Ramos (cell line): ENCODE results near the gene CH25H.
"Not testable (repeated sequence)": the region's sequence is repeated elsewhere in the genome, so short reads cannot be mapped to it uniquely, and the experiment has no call there.

Source experiments
- in situ Hi-C: fragments of 300-500 bp; cut with MboI; formaldehyde crosslinking; loops from one replicate; pipeline ENCODE4 v1.14.3; 2022; ENCODE audit warnings: low sequenced_read_pairs; ENCODE audit not compliant: unreplicated experiment

The CH25H gene

DNA sequence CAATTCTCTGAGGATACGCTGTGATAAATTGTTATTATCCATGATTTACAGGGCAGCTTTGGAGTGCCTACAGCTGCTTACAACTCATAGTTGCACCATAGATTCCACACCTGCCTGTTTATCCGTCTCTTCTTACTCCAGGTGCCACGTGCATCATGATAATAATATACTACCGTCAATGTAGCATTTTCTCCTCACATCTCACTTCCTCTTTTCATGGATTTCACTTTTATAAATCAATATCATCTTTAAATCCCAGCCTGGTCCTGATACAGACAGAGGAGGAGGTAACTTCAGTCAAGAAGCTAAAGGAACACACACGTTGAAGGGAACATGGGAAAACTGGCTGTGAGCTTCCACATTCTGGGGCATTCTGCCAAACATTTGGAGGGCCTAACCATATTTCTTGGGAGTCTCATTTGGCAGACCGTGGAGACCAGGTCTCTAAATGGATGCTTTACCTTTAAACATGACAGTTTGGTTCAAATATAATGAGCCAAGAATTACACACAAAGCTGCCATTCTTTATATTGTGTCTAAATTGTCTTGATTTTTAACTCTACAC is 2.4 kb downstream of the CH25H start:
- in situ Hi-C loops = no loop called here

DNA sequence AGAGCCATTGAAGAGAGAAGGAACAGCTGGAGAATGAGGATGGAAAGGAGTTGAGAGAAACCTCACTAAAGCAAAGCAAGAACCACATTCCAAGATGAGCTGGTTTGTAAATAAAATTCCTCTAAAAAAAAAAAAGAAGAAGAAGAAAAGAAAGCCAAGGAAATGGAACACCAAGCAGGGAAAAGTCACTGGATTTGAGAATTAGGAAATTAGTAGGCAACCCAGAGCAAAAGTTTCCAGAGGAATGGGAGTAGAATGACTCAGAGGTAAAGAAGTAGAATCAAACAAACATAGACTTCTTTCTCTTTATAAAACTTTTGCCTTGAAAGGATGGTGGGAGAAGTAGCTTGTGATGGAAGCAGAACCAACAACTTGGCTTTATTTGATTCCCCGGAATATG is 3.9 kb downstream of the CH25H start:
- in situ Hi-C loops = no loop called here

DNA sequence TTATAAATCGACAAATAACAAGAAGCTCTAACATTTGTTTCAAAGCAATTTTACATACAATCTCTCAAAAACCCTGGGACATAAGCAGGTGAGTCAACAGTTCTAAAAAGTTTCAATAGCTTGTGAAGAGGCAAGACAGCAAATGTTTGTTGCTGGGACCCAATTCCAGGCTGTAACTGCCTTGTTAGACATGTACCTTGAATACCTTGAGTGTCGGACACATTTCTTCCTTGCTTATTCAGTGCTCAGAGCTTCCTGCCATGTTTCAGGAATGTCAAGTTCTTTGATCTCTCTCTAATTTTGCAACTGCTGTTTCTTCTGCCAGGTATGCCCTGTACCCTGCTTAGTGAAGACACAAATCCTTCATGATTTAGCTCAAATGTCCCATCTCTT is 5.1 kb downstream of the CH25H start:
- in situ Hi-C loops = no loop called here

DNA sequence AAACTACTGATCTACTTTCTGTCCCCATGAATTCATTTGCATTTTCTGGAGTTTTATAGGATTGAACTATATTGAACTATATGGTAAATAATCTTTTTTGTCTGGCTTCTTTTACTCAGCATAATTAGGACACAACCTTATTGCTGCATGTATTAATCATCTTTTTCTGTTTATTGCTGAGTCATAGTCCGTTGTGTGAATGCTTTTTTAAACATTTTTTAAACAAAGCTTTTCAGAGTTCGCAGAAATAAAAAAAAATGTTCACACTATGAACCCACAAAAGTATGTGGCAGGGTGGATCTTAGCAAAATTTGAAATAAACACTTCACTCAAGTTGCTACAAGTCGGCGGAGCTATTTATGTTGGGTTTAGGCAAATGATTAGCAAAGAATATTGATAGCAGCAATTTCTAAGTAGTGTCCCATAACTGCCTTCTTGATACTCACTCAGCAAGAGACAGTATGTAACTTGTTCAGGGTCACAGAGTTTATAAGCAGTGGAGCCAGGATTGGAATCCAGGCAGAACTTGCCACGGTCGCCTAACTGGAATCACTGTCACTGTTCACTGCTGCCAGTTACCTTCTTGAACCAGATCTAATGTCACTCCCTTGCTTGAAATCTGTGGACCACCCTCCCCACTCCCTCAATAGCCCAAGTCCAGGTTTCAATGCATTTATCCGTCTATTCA is 5.6 kb downstream of the CH25H start:
- in situ Hi-C loops = no loop called here

DNA sequence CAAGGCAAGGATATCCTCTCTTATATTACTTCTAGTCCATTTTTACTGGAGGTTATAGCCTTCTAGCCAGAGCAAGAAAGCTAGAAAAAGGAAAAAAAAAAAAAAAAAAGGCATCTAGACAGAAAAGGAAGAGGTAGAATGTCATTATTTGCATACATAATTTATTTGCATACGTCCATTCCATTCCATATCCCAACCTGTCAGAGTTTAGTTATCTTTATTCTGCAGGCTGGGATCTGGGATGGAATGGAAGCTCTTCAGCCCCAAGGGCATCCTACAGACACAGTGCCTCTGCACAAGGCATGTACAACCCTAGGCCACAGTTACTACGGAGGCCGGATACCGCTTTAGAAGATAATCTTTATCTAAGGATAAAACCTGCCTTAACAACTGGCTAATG is 9.6 kb downstream of the CH25H start:
- in situ Hi-C loops = no loop called here

DNA sequence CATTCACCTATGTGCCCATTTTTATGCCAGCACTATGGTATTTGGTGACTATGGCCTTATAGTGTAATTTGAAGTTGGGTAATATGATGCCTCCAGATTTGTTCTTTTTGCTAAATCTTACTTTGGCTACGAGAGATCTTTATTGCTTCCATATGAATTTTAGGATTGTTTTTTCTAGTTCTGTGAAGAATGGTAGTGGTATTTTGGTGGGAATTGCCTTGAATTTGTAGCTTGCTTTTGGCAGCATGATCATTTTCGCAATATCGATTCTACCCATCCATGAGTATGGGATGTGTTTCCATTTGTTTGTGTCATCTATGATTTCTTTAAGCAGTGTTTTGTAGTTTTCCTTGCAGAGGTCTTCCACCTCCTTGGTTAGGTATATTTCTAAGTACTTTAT is 15.8 kb downstream of the CH25H start:
- in situ Hi-C loops = not testable (repeated sequence)

DNA sequence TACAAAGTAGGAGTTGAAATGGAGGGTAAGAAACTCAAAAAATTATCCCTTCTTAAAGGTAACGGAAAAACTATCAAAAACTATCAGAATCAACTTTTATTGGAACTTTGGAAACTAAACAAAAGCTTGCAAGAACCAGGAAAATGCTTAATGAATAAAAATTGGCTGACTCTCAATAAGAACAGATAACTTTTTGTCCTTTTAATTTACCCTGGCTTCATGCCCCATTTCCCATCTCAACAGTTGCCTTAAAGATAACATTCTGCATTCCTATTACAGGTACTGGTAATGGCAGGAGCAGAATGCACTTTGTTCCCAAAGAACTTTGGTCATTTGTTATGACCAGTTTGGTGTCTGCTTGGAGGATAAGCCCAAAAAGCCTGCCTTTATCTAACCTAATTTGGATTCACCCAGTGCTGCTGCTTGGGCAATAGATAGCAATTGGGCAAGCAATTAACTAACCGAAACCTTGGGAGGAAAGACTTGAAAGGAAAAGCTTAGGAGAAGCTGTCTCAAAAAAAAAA is 17.8 kb downstream of the CH25H start:
- in situ Hi-C loops = no loop called here

DNA sequence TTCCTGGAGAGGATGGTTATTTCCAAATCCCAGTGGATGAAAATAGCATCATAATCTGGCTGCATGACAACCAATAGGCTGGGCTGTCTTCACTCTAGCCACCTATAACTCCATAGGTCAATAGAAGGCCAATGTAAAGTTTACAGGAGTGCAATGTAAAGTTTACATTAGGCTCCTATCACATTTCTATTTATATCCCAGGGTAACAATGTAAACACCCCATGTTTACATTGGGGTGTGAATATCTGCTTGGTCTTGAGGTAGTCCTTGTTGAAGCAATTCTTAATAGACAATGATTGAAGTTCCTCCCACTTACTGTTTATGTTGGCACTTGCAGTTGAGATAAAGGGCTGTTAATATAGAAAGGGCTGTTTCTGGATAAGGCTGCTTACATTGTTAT is 21.5 kb downstream of the CH25H start:
- in situ Hi-C loops = no loop called here

DNA sequence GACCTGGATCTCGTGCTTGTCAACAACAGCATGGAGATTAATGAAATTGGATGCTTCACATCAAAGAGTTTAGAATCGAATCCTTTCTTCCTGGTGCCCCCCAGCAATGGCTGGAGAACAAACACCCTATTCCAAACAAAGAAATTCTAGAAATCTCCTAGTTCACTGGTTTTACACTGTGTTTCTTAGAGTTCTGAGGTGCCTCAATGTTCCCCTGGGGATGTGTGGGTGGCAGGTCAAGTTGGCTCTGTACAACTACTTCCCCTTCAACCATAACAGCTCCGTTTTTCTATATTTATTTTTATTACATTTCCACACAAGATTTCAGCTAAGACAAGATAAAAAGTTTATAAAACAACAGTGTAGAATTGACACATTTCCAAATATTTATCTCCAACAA is 22.5 kb downstream of the CH25H start:
- in situ Hi-C loops = no loop called here

DNA sequence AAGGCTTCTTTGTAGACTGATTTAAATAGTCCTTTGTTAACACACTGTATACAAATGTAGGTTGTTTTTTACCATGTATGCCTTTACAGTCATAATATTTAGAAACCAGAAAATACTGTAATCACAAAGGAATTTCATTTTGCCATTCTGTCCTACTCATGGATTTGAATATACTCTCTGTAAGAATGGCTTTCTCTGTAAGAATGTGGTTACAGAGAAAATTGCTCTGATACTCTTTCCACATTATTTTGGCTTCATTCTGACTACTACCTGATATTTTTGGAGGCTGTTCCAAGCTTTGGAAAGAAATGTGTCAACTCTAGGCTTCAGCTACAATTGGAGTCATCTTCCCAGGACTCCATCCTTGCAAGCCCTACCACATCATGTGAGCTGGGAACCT is 23.5 kb downstream of the CH25H start:
- in situ Hi-C loops = no loop called here

DNA sequence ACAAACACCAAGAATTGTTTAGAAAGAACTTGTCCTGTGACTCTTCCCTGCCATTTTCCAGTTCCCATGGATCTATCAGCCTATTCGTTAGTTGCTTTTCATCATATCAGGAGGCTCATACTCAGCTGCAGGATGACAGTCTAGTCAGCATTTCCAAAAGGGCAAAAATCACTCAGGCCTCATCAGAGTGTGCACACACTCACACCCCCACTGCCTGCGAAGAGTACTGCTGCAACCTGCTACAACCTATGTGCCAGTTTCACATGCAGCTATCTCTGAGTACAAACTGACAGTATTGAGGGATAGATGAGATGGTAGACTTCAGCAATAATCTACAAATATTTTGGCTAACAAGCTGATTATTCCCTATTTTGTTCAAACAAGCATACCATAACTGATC is 24.2 kb downstream of the CH25H start:
- in situ Hi-C loops = no loop called here

DNA sequence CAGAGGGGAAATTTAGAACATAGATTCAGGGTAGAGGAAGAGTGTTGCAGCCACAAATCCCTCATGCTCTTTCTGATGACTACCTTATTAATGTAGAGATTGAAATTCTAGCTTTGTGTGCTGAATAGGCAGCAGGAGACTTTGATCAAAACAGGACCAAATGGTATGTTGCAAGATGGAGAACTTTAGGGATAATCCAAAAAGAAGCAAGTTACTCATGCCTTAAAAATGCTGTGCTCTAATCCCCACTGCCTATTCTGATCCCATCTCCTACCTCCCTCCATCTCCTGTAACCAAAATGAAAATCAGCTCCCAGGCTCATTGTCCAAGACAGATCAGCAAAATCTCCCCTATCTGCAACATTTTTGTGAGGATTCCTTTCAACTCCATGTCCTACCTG is 31.3 kb downstream of the CH25H start:
- in situ Hi-C loops = no loop called here

DNA sequence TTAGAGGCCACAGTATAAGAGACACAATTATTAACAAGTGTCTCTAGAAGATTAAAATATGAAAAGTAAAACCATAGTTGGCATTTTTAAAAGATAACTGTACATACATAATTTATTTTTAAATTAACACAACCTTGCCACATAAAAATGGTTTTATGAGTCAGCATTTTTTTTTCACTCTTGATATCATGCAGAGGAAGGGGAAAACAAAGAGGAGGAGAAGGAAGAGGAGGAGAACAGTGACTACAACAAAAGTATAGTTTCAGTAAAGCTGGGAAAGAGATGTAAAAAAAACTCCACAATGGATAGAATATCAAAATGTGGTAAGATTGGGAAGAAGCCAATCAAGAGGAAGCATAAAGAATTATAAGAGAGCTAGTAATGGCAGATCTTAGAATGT is 34.0 kb downstream of the CH25H start:
- in situ Hi-C loops = no loop called here

DNA sequence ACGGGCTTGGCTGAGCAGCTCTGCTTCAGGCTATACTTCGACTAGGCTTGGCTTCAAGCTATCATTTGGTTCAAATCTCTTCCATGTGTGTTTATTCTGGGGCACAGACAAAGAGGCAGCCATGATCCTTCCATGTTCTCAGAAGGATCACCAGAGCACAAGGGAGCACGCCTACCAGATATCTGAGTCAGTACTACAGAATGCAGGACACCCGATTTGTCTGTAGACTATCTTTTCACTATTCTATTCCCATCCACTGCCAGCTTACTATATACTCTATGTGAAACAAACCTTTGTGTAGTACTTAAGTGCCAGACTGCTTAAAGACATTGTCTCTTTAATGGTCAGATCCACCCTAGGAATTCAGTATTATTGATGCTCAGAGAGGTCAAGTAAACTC is 35.1 kb downstream of the CH25H start:
- in situ Hi-C loops = no loop called here

DNA sequence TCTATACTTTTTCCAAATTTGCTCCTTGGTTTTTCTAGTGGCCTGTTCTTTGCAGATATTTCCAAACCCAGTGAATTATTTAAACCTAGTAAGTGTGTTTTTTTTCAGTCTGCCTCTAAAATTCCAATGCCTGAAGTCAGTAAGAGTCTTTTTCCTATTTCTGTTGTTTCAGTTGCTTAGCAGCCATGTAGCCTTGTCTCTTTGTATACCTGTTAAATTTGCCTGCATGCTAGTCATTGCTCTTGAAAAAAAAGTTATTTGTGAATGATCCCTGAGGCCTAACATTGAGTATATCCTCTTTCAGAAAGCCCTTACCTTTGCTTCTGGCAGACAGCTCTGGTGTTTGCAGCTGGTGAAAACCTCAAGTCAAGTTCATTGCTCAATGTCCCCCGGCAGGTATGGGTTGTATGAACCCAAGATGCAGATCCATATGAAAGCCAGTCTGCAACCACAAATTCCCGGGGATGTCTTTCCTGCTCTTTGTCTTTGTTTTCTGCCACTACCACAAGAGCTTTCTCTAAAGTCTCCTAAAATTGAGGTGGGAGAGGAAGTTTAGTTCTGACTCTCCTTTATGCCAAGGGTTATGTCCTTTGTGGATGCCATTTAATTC is 35.7 kb downstream of the CH25H start:
- in situ Hi-C loops = no loop called here

DNA sequence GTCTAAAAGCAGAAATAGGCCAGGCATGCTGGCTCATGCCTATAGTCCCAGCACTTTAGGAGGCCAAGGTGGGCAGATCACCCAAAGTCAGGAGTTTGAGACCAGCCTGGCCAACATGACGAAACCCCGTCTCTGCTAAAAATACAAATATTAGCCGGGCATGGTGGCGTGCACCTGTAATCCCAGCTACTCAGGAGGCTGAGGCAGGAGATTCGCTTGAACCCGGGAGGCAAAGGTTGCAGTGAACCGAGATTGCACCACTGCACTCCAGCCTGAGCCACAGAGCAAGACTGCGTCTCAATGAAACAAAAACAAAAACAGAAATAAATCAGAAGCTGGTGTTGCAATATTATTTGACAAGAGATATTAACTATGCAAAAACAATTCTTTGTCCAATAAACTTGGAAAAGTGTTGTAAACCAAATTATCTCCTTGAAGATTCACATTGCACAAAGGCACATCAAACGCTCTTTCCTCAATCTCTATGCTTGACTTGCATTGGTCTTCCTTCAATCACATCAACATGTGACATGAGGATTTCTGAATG is 38.7 kb downstream of the CH25H start:
- in situ Hi-C loops = not testable (repeated sequence)

DNA sequence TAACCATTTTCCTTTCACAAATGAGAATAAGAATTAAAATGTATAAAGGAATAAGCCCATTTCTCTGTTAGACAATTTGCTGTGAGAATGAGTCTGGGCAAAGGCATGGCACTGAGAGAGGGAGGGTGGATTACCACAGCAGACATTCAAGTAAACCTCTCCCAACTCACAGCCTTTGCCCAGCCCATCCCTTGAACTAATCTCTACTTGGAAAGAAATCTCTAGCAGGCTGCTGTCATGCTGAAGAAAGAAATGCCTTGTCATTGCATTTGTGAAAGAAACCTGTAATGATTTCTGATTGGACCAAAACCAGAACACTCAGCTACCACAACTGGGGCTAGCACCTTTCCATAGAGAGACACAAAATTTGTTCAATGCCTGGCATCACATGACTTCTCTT is 39.2 kb downstream of the CH25H start:
- in situ Hi-C loops = no loop called here

DNA sequence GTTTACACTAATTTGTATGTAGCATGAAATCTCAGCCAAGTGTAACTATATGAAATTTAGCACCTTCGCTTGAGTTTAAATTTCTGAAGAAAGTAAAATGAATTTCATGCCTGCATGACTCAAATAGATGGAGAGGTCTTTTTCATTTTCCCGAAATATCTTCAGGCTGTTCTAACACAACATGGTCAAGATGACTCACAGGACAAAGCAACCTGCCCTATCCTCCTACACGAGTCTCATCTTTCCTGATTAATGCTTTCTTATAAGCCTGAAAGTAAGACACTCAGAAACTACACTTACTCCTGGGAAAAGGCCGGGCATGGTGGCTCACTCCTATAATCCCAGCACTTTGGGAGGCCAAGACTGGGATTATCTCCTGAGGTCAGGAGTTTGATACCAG is 41.2 kb downstream of the CH25H start:
- in situ Hi-C loops = no loop called here

DNA sequence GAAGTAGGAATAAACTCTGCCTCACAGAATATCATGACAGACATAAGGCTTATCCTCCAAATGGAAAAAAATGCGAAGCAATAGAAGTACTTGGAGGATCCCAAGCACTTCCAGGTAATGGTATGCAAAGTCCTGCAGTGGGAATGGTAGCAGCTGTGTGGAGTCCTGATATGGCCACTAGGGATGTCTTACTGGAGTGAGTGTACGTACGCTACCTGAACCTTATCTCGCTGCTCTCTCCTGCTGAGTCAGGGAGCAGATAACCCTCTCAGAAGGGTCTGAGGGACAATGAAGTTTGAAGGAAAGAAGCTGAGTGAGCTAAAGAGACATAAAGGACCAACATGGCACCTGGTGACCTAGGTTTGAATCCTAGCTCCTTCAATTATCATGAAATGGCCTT is 42.2 kb downstream of the CH25H start:
- in situ Hi-C loops = no loop called here

DNA sequence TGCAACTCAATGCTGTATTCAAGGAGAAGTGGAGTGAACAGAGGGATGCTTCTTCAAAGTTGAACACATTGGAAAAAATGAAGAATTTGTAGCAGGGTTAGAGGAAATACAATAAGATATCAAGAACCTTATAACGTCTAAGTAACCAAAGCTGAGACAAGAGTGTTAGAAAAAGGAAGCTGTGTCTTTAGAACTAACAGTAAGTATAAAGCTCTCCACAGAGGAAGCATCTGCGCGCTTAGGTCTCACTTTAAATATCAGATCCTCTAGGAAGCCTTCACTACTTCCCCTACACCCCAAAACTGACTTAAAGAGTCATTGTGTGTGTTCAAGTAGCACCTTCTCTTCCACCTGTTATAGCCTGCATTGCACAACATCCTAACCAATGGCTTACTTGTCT is 43.0 kb downstream of the CH25H start:
- in situ Hi-C loops = no loop called here

DNA sequence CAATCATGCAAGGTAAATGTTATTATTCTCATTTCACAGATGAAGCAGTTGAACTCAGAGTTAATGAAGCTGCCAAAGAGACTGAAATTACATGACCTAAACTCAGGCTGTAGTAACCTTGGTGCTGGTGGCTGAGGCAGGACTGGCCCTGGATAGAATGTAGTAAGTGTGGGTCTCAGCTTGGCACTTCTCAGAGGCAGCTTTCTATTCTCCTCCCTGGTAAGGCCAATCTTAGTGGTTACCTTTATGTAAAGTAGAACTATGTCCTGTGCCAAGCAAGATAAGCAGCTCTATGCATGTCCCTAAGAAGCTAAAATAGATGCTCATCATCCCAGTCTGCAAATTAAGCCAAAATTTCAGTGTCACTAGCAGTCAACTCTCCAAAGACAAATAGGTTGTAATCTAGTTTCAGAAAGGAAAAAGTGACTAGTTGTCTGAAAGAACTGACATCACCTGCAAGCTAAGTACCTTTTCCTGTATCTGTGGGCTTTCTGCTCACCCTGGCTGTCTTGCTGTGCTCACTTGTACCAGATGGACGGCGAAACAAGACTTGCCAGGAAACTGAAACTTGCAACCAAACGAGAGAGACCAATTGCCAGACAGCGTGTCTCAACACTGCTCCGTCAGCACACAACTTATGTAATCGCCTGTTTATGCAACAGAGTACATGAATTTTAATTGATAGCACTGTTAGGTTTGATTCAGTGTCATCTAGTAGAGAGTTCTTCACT is 43.7 kb downstream of the CH25H start:
- in situ Hi-C loops = no loop called here
